Endothelial cell (in vitro differentiated cells): ENCODE measurements around the gene IQSEC1. TPM values are rescaled to one million over a fixed set of nuclear protein-coding genes. Genes with fewer than 3 reads are reported as not detected.

Source experiments
- DNase-seq: peaks from one replicate; pipeline ENCODE4 v3.0.0; 2021; ENCODE audit warnings: low spot score
- H3K27ac Mint-ChIP-seq: one replicate; pipeline ENCODE4 v1.8.0; 2021; ENCODE audit warnings: mixed read lengths, inconsistent platforms; ENCODE audit not compliant: unreplicated experiment
- H3K27me3 Mint-ChIP-seq: one replicate; pipeline ENCODE4 v1.8.0; 2021; ENCODE audit warnings: mild to moderate bottlenecking, moderate library complexity, mixed read lengths, inconsistent platforms; ENCODE audit not compliant: unreplicated experiment
- H3K36me3 Mint-ChIP-seq: one replicate; pipeline ENCODE4 v1.8.0; 2021; ENCODE audit warnings: mild to moderate bottlenecking, low read depth, mixed read lengths, inconsistent platforms; ENCODE audit not compliant: unreplicated experiment
- H3K4me1 Mint-ChIP-seq: one replicate; pipeline ENCODE4 v1.8.0; 2021; ENCODE audit warnings: mild to moderate bottlenecking, mixed read lengths, inconsistent platforms; ENCODE audit not compliant: unreplicated experiment
- H3K4me3 Mint-ChIP-seq: one replicate; pipeline ENCODE4 v1.8.0; 2021; ENCODE audit warnings: mild to moderate bottlenecking, mixed read lengths, inconsistent platforms; ENCODE audit not compliant: unreplicated experiment
- H3K9me3 Mint-ChIP-seq: one replicate; pipeline ENCODE4 v1.8.0; 2021; ENCODE audit warnings: mixed read lengths, inconsistent platforms; ENCODE audit not compliant: unreplicated experiment
- CTCF ChIP-seq: fragments of 200-600 bp; sonication (generic); IDR thresholded peaks from one replicate; pipeline ENCODE4 v1.5.0; 2021; ENCODE audit warnings: antibody characterized with exemption; ENCODE audit not compliant: unreplicated experiment
- total RNA-seq: library from RNA; stranded (reverse); fragmentation: NEBNext Ultra II Directional; extraction: Animal tissue kit (Norgen Biotek cat#: 25700); gene quantifications from one replicate; pipeline ENCODE4 v1.2.1, GENCODE V29; 2021; ENCODE audit not compliant: unreplicated experiment

The IQSEC1 gene
- total RNA-seq, 1 donor from 2014 or later = 75.3 TPM

GRCh38 chr3:12922881-12923431, 150.3 kb downstream of the IQSEC1 start:
- peaks cover 3% of the 10 kb centered on the region for H3K4me1 Mint-ChIP-seq
- peak; percentile 24 for DNase-seq
- no peak for TF ChIP-seq CTCF
- peaks cover 13% of the 10 kb centered on the region for H3K36me3 Mint-ChIP-seq
- no peak overlapping the region for H3K27ac Mint-ChIP-seq
- no peak overlapping the region for H3K4me3 Mint-ChIP-seq
- no peaks in the 10 kb centered on the region for H3K9me3 Mint-ChIP-seq
- H3K27me3 Mint-ChIP-seq = peaks cover 13% of the 10 kb centered on the region

GRCh38 chr3:12922306-12922705, 150.9 kb downstream of the IQSEC1 start:
- no peaks in the 10 kb centered on the region for H3K9me3 Mint-ChIP-seq
- H3K36me3 Mint-ChIP-seq = peaks cover 16% of the 10 kb centered on the region
- H3K27ac Mint-ChIP-seq = no peak overlapping the region
- peaks cover 13% of the 10 kb centered on the region for H3K27me3 Mint-ChIP-seq
- DNase-seq = no peak
- no peak for TF ChIP-seq CTCF
- no peak overlapping the region for H3K4me3 Mint-ChIP-seq
- peaks cover 5% of the 10 kb centered on the region for H3K4me1 Mint-ChIP-seq

- Mint-ChIP-seq H3K9me3 (no peaks in the 10 kb centered on the region), H3K27me3 (peaks cover 13% of the 10 kb centered on the region), H3K4me3 (no peak overlapping the region), H3K27ac (no peak overlapping the region), H3K36me3 (peaks cover 19% of the 10 kb centered on the region), H3K4me1 (peaks cover 7% of the 10 kb centered on the region)
- TF ChIP-seq CTCF = no peak
- DNase-seq = no peak
These were observed 151.5 kb downstream of the IQSEC1 start for GRCh38 chr3:12921736-12922135.

GRCh38 chr3:12920967-12921366, 152.3 kb downstream of the IQSEC1 start:
- H3K4me1 Mint-ChIP-seq = peaks cover 7% of the 10 kb centered on the region
- H3K27me3 Mint-ChIP-seq = peaks cover 13% of the 10 kb centered on the region
- no peak for TF ChIP-seq CTCF

GRCh38 chr3:12919205-12919604, 154.0 kb downstream of the IQSEC1 start:
- H3K9me3 Mint-ChIP-seq = no peaks in the 10 kb centered on the region
- H3K4me1 Mint-ChIP-seq = peaks cover 7% of the 10 kb centered on the region

More at GRCh38 chr3:12920967-12921366, 152.3 kb downstream of the IQSEC1 start:
- Mint-ChIP-seq H3K36me3 (peaks cover 19% of the 10 kb centered on the region), H3K27ac (no peak overlapping the region), H3K4me3 (no peak overlapping the region), H3K9me3 (no peaks in the 10 kb centered on the region)
- DNase-seq = no peak

More at GRCh38 chr3:12919205-12919604, 154.0 kb downstream of the IQSEC1 start:
- H3K27me3 Mint-ChIP-seq = peaks cover 15% of the 10 kb centered on the region
- H3K4me3 Mint-ChIP-seq = no peak overlapping the region
- H3K27ac Mint-ChIP-seq = no peak overlapping the region
- H3K36me3 Mint-ChIP-seq = peaks cover 21% of the 10 kb centered on the region
- TF ChIP-seq CTCF = no peak
- no peak for DNase-seq
